Activated naive CD4-positive, alpha-beta T cell (primary cell): ENCODE results near the gene ZFP69.
"Not testable (repeated sequence)": the region's sequence is repeated elsewhere in the genome, so short reads cannot be mapped to it uniquely, and the experiment has no call there.

Experiments
- DNase-seq, 4 experiments: peaks; one replicate each; lab custom pipeline; 2025; lab: John Stamatoyannopoulos, UW

The ZFP69 gene

GRCh38 chr1:40476924-40477677 is at the start of gene ZFP69:
Gene ZFP69, plus strand, starts transcription at chr1:40477290. Its CDS starts 2,072 bp downstream, at chr1:40479362.
- peak; percentile 5 to 66 (median 20) for DNase-seq

- no peak for DNase-seq
These were observed 45.7 kb upstream of the ZFP69 start for GRCh38 chr1:40431385-40431784.

- DNase-seq: no peak
These were observed 44.3 kb upstream of the ZFP69 start for GRCh38 chr1:40432644-40433390.

GRCh38 chr1:40435471-40435870 is 41.6 kb upstream of the ZFP69 start:
- no peak for DNase-seq

DNA sequence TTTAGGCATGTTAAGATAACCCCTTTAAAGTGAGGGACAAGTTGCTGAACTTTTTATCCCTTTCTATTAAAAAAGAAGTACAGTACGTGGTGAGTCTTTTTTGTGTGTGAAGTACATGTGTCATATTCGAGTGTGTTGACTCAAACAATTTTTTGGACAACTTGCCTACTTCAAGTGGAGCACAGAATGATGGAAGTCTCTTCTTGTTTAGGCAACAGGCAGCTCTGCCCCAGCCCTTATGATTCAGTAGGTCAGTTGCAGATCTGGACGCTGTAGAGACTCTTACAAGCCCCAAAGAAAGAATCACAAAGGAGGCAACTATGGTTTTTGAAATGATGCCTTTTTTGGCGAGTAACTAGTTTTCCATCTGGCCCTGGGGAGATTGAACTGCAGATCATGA is 41.2 kb upstream of the ZFP69 start:
- no peak for DNase-seq

- no peak for DNase-seq
These were observed 38.6 kb upstream of the ZFP69 start for GRCh38 chr1:40438391-40439015.

- DNase-seq: no peak
These were observed 37.8 kb upstream of the ZFP69 start for GRCh38 chr1:40439247-40439646.

DNA sequence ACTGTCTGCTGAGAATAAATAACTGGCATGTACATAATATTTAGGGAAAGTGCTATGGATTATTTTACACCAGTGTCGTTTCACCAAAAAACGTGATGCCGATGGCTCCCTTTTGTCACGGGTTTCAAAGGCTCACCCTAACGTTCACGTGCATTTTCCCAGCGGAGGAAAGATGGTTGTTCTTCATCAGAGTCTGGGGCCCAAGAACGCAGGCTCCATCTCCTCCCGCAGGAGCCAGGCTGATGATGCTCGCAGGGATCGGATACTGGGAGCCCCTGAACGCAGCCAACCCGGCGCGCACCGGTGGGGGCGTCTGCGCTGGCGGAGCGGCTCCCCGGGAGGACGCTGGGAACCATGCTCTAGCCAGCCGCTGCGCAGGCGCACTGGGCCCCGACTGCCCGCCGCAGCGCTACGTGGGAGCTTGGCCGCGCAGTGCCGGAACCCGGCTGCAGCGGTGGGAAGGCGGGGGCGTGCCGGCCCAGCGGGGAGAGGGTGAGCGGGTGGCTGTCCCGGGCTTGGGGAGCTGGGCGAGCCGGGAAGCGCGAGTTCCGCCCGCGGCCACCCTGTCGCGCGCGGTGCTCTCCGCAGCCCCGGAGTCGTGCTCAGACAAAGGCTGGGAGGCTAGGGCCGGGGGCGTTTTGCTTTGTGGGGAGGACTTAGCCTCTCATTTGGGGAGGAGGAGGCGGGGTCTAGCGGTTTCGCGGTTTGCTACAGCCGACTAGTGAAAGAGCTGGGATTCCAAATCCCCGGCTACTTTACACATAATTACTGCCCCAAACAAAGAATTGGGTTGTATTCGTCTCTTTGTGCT is 27.2 kb upstream of the ZFP69 start, which contains the start of gene ZFP69B:
ZFP69B (plus strand) TSS at position 793 of the 811 bp plus-strand sequence. CDS start 486 bp downstream, outside the sequence.
- peak; percentile 65 to 79 (median 72) for DNase-seq

GRCh38 chr1:40450495-40451237 is 26.4 kb upstream of the ZFP69 start:
- DNase-seq: peak; percentile 27 to 63 (median 44)

DNA sequence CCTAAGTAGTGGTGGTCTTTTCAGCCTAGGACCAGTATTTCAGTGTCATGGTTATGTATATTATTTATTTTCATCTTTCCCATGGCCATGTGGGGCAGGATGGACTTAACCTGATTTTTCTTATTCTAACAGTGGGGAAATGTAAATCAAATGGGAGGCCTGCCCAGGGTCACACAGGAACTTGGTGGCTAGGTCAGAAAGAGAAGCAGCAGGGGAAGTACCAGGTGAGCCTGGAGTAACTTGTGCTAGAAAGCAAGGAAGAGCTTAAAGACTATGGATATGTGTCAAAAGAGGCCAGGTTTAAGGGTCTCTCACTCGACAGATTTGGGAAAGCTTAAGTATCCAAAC is 25.9 kb upstream of the ZFP69 start:
- no peak for DNase-seq

DNA sequence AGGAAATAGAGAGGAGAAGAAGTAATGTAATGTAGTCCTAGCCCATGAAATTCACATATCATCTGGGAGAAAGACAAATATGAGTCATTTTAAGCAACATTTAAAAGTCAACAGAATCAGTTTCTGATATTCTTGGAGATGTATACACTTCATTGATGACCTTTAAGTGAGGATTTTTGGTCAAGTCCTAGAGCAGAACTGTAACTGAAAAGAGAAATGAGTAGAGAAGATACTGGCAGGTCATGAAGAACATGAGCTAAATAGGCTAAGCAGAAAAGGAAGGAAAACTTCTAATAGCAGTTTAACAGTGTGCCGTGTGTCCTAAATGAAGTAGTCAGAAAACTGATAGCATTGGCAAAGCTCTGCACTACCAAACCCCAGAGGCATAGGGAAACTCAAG is 22.2 kb upstream of the ZFP69 start:
- DNase-seq: no peak

- DNase-seq: no peak
These were observed 14.0 kb upstream of the ZFP69 start for GRCh38 chr1:40462956-40463590.

- DNase-seq: no peak
These were observed 7.8 kb upstream of the ZFP69 start for GRCh38 chr1:40469327-40469726.

GRCh38 chr1:40475268-40475667 is 1.8 kb upstream of the ZFP69 start:
- no peak for DNase-seq

- peak in 1 of 4 experiments; percentile 2 for DNase-seq
These were observed 576 bp downstream of the ZFP69 start for GRCh38 chr1:40477678-40478053.

DNA sequence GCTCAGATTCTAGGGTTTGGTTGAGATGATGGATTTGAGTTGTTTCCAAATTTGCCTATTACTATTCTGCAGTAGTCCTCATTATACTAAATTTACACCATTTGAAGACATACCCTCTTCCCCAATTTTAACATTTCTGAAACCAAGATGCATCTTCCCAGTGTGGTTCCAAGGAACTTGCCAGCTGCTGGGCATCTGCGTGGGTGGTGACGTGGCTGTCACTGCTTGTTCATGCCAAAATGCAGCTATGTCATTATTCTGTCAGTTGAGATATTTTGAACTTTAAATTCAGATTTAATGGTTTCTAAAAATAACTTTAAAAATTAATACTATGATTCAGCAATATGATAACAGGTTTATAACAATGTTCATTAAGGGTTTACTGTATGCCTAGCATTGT is 1.2 kb downstream of the ZFP69 start:
- no peak for DNase-seq

GRCh38 chr1:40479156-40479555 is 2.1 kb downstream of the ZFP69 start:
- DNase-seq: peak in 1 of 4 experiments; percentile 1

DNA sequence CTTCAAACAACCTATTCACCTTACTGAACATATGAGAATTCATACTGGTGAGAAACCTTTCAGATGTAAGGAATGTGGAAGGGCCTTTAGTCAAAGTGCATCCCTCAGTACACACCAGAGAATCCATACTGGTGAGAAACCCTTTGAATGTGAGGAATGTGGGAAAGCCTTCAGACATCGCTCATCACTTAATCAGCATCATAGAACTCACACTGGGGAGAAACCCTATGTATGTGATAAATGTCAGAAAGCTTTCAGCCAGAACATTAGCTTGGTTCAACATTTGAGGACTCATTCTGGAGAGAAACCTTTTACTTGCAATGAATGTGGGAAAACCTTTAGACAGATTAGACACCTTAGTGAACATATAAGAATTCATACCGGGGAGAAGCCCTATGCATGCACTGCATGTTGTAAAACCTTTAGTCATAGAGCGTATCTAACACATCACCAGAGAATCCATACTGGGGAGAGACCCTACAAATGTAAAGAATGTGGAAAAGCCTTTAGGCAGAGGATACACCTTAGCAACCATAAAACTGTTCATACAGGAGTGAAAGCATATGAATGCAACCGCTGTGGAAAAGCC is 18.3 kb downstream of the ZFP69 start:
- no peak for DNase-seq

DNA sequence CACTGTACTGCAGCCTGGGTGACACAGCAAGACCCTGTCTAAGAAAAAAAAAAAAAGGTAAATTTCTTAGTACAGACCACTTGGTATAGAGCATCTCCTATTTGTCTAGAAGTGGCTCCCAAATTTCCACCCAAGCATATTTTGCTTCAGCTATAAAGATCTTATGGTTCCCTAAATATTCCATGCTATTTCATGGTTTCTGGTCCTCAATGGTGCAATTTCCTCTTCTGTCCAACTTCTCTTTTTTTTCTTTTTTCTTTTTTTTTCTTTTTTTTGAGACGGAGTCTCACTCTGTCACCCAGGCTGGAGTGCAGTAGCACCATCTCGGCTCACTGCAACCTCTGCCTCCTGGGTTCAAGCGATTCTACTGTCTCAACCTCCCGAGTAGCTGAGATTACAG is 25.6 kb downstream of the ZFP69 start:
- DNase-seq: not testable (repeated sequence)

- DNase-seq: no peak
These were observed 30.9 kb downstream of the ZFP69 start for GRCh38 chr1:40507973-40508372.
